H9 (cell line): ENCODE results near the gene FBXO38. TPM values are rescaled to one million over a fixed set of nuclear protein-coding genes. Genes with fewer than 3 reads are reported as not detected.

ENCODE experiments used
- DNase-seq: peaks from one replicate; pipeline ENCODE4 v3.0.0-alpha.2; 2017
- H2AFZ ChIP-seq: one replicate; pipeline ENCODE4 v1.6.1; 2013; ENCODE audit warnings: mild to moderate bottlenecking, low read length, control low read depth, moderate library complexity
- H2AK5ac ChIP-seq: 2 replicates; pipeline ENCODE4 v1.6.1; 2013; ENCODE audit warnings: low read length, control low read depth, mixed read lengths; ENCODE audit not compliant: insufficient read length
- H2BK120ac ChIP-seq: one replicate; pipeline ENCODE4 v1.6.1; 2013; ENCODE audit warnings: low read depth, mild to moderate bottlenecking, low read length, control low read depth, inconsistent platforms; ENCODE audit not compliant: poor library complexity, severe bottlenecking
- H2BK12ac ChIP-seq: 2 replicates; pipeline ENCODE4 v1.6.1; 2013; ENCODE audit warnings: low read length, control low read depth, mixed read lengths, low read depth; ENCODE audit not compliant: insufficient read length
- H2BK15ac ChIP-seq: 2 replicates; pipeline ENCODE4 v1.6.1; 2013; ENCODE audit warnings: low read depth, low read length, control low read depth
- H2BK20ac ChIP-seq: one replicate; pipeline ENCODE4 v1.6.1; 2013; ENCODE audit warnings: low read depth, mild to moderate bottlenecking, low read length, control low read depth, inconsistent platforms; ENCODE audit not compliant: poor library complexity, severe bottlenecking
- H2BK5ac ChIP-seq: 2 replicates; pipeline ENCODE4 v1.6.1; 2013; ENCODE audit warnings: low read length, control low read depth, mixed read lengths; ENCODE audit not compliant: insufficient read length
- H3K14ac ChIP-seq: 2 replicates; pipeline ENCODE4 v1.6.1; 2013; ENCODE audit warnings: low read length, control low read depth; ENCODE audit not compliant: insufficient read depth
- H3K18ac ChIP-seq: 2 replicates; pipeline ENCODE4 v1.6.1; 2013; ENCODE audit warnings: low read depth, mild to moderate bottlenecking, mixed read lengths, low read length, control low read depth; ENCODE audit not compliant: insufficient read length
- H3K23ac ChIP-seq: 2 replicates; pipeline ENCODE4 v1.6.1; 2013; ENCODE audit warnings: low read length, control low read depth, mixed read lengths, low read depth; ENCODE audit not compliant: insufficient read length
- H3K23me2 ChIP-seq: 2 replicates; pipeline ENCODE4 v1.6.1; 2013; ENCODE audit warnings: low read depth, mild to moderate bottlenecking, mixed read lengths, low read length, control low read depth; ENCODE audit not compliant: insufficient read length, poor library complexity, severe bottlenecking
- H3K27ac ChIP-seq: 2 replicates; pipeline ENCODE4 v1.5.1; 2013; ENCODE audit warnings: low read length, control low read depth, mixed read lengths, low read depth; ENCODE audit not compliant: insufficient read length
- H3K27me3 ChIP-seq: 2 replicates; pipeline ENCODE4 v1.6.1; 2013; ENCODE audit warnings: low read length, control low read depth, inconsistent platforms; ENCODE audit not compliant: insufficient read depth
- H3K4ac ChIP-seq: 2 replicates; pipeline ENCODE4 v1.6.1; 2013; ENCODE audit warnings: low read depth, mild to moderate bottlenecking, control low read depth, inconsistent platforms, low read length, moderate library complexity
- H3K4me1 ChIP-seq: 2 replicates; pipeline ENCODE4 v1.6.1; 2013; ENCODE audit warnings: low read length, control low read depth, inconsistent platforms; ENCODE audit not compliant: insufficient read depth
- H3K4me2 ChIP-seq: 2 replicates; pipeline ENCODE4 v1.6.1; 2013; ENCODE audit warnings: low read length, control low read depth, mixed read lengths; ENCODE audit not compliant: insufficient read length, insufficient read depth
- H3K56ac ChIP-seq: 2 replicates; pipeline ENCODE4 v1.6.1; 2013; ENCODE audit warnings: low read depth, mild to moderate bottlenecking, mixed read lengths, low read length, control low read depth; ENCODE audit not compliant: insufficient read length
- H3K79me1 ChIP-seq: 2 replicates; pipeline ENCODE4 v1.6.1; 2013; ENCODE audit warnings: low read depth, mild to moderate bottlenecking, moderate library complexity, low read length, control low read depth, inconsistent platforms; ENCODE audit not compliant: insufficient read depth, poor library complexity, severe bottlenecking
- H3K79me2 ChIP-seq: 2 replicates; pipeline ENCODE4 v1.6.1; 2013; ENCODE audit warnings: low read length, control low read depth, inconsistent platforms; ENCODE audit not compliant: insufficient read depth
- H3K9ac ChIP-seq: 2 replicates; pipeline ENCODE4 v1.6.1; 2013; ENCODE audit warnings: low read length, control low read depth, mixed read lengths; ENCODE audit not compliant: insufficient read length; ENCODE audit errors: extremely low read depth
- H3K9me3 ChIP-seq: one replicate; pipeline ENCODE4 v1.6.1; 2013; ENCODE audit warnings: low read depth, low read length, inconsistent platforms; ENCODE audit not compliant: control insufficient read depth
- H3T11ph ChIP-seq: one replicate; pipeline ENCODE4 v1.6.1; 2013; ENCODE audit warnings: mild to moderate bottlenecking, low read length, control low read depth, inconsistent platforms
- H4K20me1 ChIP-seq: one replicate; pipeline ENCODE4 v1.6.1; 2013; ENCODE audit not compliant: control insufficient read depth, insufficient read length, insufficient read depth
- H4K5ac ChIP-seq: 2 replicates; pipeline ENCODE4 v1.6.1; 2013; ENCODE audit warnings: low read depth, mild to moderate bottlenecking, mixed read lengths, low read length, control low read depth; ENCODE audit not compliant: insufficient read length
- H4K8ac ChIP-seq: replicated peaks from 2 replicates; pipeline ENCODE4 v1.6.1; 2013; ENCODE audit warnings: low read length, control low read depth, mixed read lengths, low read depth; ENCODE audit not compliant: insufficient read length
- H4K91ac ChIP-seq: 2 replicates; pipeline ENCODE4 v1.6.1; 2013; ENCODE audit warnings: low read depth, mild to moderate bottlenecking, moderate library complexity, mixed read lengths, low read length, control low read depth; ENCODE audit not compliant: insufficient read length
- H3K27ac Mint-ChIP-seq, 3 experiments: 2 replicates in 2 of 3; 3 replicates in 1 of 3; pipeline ENCODE4 v1.8.0; 2020 to 2021; ENCODE audit warnings: mixed read lengths in 3 of 3, mild to moderate bottlenecking in 1 of 3, moderate library complexity in 1 of 3
- H3K27me3 Mint-ChIP-seq: 2 replicates; pipeline ENCODE4 v1.8.0; 2021; ENCODE audit warnings: low read depth, mild to moderate bottlenecking, moderate library complexity, mixed read lengths
- H3K36me3 Mint-ChIP-seq, 3 experiments: 2 replicates in 2 of 3; 3 replicates in 1 of 3; pipeline ENCODE4 v1.8.0; 2020 to 2021; ENCODE audit warnings: low read depth in 3 of 3, mixed read lengths in 3 of 3; ENCODE audit not compliant: insufficient read depth in 1 of 3
- H3K4me1 Mint-ChIP-seq, 2 experiments: 2 replicates each; pipeline ENCODE4 v1.8.0; 2020; ENCODE audit warnings: mixed read lengths in 2 of 2
- H3K4me3 Mint-ChIP-seq, 2 experiments: 2 replicates in 1 of 2; 3 replicates in 1 of 2; pipeline ENCODE4 v1.8.0; 2020 to 2021; ENCODE audit warnings: mild to moderate bottlenecking in 2 of 2, mixed read lengths in 2 of 2, moderate library complexity in 1 of 2
- H3K9me3 Mint-ChIP-seq, 2 experiments: 2 replicates in 1 of 2; 3 replicates in 1 of 2; pipeline ENCODE4 v1.8.0; 2020; ENCODE audit warnings: mild to moderate bottlenecking in 2 of 2, mixed read lengths in 2 of 2, moderate library complexity in 1 of 2
- total RNA-seq: library from RNA; stranded (reverse); gene quantifications from 2 replicates; pipeline ENCODE4 v1.2.1, GENCODE V29; 2021
- TF ChIP-seq, protein P1 (sequence below): fragments of 200-600 bp; sonication (generic); conservative IDR thresholded peaks from 3 replicates; pipeline ENCODE4 v1.8.0; 2021; ENCODE audit warnings: antibody characterized with exemption, mild to moderate bottlenecking

The FBXO38 gene
- total RNA-seq, 1 experiment from 2014 or later: 34.6 TPM

- Histone ChIP-seq H4K91ac (no peak overlapping the region), H3K9me3 (no peaks in the 10 kb centered on the region), H3K27me3 (no peaks in the 10 kb centered on the region), H3K23ac (no peak overlapping the region), H4K8ac (no peak overlapping the region), H3K56ac (no peak overlapping the region), H2AFZ (no peak overlapping the region), H3K18ac (no peak overlapping the region), H2BK15ac (no peak overlapping the region), H4K20me1 (no peaks in the 10 kb centered on the region), H3K23me2 (no peaks in the 10 kb centered on the region), H4K5ac (no peak overlapping the region), H3K4me1 (no peaks in the 10 kb centered on the region; the same call in 1 of the 2 replicates), H3K4ac (no peak overlapping the region), H2AK5ac (no peak overlapping the region), H2BK120ac (no peak overlapping the region), H3K79me2 (no peaks in the 10 kb centered on the region), H3K27ac (no peak overlapping the region), H3K79me1 (no peaks in the 10 kb centered on the region), H2BK12ac (no peak overlapping the region), H3T11ph (no peak overlapping the region), H3K4me2 (no peak overlapping the region), H2BK5ac (no peak overlapping the region), H2BK20ac (no peak overlapping the region), H3K9ac (no peak overlapping the region), H3K14ac (no peak overlapping the region)
- Mint-ChIP-seq H3K9me3 (no peaks in the 10 kb centered on the region), H3K4me1 (peaks cover 9 to 11% of the 10 kb centered on the region in 2 experiments), H3K4me3 (no peak overlapping the region), H3K27me3 (peaks cover 1% of the 10 kb centered on the region; the same call in 1 of the 2 replicates), H3K27ac (no peak overlapping the region), H3K36me3 (peaks cover 11 to 76% (median 63%) of the 10 kb centered on the region in 3 experiments; a peak in 6 of 7 replicates)
- TF ChIP-seq, protein P1, sequence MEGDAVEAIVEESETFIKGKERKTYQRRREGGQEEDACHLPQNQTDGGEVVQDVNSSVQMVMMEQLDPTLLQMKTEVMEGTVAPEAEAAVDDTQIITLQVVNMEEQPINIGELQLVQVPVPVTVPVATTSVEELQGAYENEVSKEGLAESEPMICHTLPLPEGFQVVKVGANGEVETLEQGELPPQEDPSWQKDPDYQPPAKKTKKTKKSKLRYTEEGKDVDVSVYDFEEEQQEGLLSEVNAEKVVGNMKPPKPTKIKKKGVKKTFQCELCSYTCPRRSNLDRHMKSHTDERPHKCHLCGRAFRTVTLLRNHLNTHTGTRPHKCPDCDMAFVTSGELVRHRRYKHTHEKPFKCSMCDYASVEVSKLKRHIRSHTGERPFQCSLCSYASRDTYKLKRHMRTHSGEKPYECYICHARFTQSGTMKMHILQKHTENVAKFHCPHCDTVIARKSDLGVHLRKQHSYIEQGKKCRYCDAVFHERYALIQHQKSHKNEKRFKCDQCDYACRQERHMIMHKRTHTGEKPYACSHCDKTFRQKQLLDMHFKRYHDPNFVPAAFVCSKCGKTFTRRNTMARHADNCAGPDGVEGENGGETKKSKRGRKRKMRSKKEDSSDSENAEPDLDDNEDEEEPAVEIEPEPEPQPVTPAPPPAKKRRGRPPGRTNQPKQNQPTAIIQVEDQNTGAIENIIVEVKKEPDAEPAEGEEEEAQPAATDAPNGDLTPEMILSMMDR: no peak
- no peak for DNase-seq
Observed at GRCh38 chr5:148403344-148403743, 19.6 kb downstream of the FBXO38 start.
